Measurements from ENCODE around the gene RNF128. TPM values are rescaled to one million over a fixed set of nuclear protein-coding genes. Genes with fewer than 3 reads are reported as not detected.

The RNF128 gene
- polyA plus RNA-seq, 1 donor (not counting 4 experiments of a cell fraction or from before 2014, with no cell fraction given) = 20.1 TPM

DNA sequence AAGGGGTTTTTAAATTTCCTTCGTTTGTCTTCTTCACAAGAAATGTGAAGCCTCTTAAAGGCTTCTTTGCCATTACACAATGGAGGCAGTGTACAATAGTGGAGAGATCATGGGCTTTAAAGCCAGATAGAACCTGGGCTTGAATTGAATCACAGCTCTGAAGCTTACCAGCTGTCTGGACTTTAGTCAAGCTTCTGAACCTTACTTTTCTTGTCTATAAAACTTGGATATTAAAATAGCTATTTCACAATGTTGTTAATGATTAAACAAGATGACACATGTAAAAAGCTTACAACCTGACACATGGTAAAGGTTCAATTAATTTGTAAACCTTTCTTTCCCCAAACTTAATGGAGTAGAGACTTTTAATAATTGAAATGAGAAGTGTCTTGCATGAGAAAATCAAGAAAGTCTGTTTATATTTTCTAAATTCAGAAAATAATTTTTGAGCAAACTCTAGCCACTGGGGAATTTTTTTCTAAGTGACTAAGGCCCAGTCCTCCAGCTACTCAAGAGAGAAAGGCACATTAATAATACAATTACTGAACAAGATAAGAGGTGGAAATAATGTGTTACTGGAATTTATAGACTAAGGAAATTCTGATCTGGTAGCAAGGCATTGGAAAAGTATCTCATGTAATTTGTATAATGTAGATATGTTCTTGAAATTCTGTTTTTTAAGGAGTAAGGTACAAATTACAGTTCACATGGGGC lies 54.3 kb downstream of the RNF128 start:
- Histone ChIP-seq H3K36me3 (ENCODE audit: control insufficient read depth in 2 of 2, extremely low read depth in 1 of 2, insufficient read depth in 2 of 2, low read length in 2 of 2) (no peaks in the 10 kb centered on the region), H3K27me3 (ENCODE audit: control insufficient read depth, extremely low read depth, insufficient read depth, low read length) (no peaks in the 10 kb centered on the region), H3K9me3 (ENCODE audit: control insufficient read depth, low read depth, low read length) (no peaks in the 10 kb centered on the region), H3K9me1 (ENCODE audit: control insufficient read depth, extremely low read depth, insufficient read depth, low read length) (no peaks in the 10 kb centered on the region), H3K79me2 (ENCODE audit: control insufficient read depth, insufficient read depth, low read length) (no peaks in the 10 kb centered on the region), H4K20me1 (ENCODE audit: control insufficient read depth, extremely low read depth, insufficient read depth, low read length) (no peaks in the 10 kb centered on the region), H3K4me2 (ENCODE audit: control insufficient read depth, extremely low read depth, insufficient read depth, low read depth, low read length) (no peak overlapping the region), H2AFZ (ENCODE audit: control insufficient read depth, low read length) (no peak overlapping the region), H3K9ac (ENCODE audit: control insufficient read depth, extremely low read depth, insufficient read depth, low read length) (no peak overlapping the region), H3K4me1 (ENCODE audit: control insufficient read depth, extremely low read depth, insufficient read depth, low read length) (no peaks in the 10 kb centered on the region), H3K27ac (ENCODE audit: control insufficient read depth, insufficient read depth, low read length) (no peak overlapping the region), H3K4me3 (ENCODE audit: control insufficient read depth in 2 of 3, extremely low read depth in 1 of 3, insufficient read depth in 2 of 3, low read depth in 1 of 3, low read length in 3 of 3) (no peak overlapping the region)
- FAIRE-seq (no peak), DNase-seq (ENCODE audit: low read depth, low spot score) (no peak)
- TF ChIP-seq EZH2 (IDR thresholded peaks at IDR 0.05; ENCODE audit: low read length) = no peak
- no peak for TF ChIP-seq CTCF (optimal IDR thresholded peaks at IDR 0.05 in 1 of 3, IDR thresholded peaks at IDR 0.05 in 1 of 3, conservative IDR thresholded peaks at IDR 0.05 in 1 of 3; ENCODE audit: extremely low read depth in 1 of 3, insufficient read depth in 2 of 3, low read length in 3 of 3)
- dilution Hi-C loops (cut with MboI; ENCODE audit: extremely low pct_ligation_motif_present, low sequenced_read_pairs) = no loop called here

DNA sequence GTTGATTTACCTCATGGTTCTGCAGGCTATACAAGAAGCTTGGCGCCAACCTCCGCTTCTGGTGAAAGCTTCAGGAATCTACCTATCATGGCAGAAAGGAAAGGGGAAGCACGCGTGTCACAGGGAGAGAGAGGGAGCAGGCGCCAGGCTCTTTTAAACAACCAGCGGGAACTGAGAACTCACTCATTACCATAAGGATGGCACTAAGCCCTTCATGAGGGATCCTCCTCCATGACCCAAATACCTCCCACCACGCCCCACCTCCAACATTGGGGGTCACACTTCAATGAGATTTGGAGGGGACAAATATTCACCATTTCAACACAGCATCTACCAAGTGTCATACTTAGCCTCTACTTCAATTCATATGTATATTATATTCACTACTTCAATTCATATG lies 57.2 kb downstream of the RNF128 start:
- Histone ChIP-seq H3K9ac (ENCODE audit: control insufficient read depth, extremely low read depth, insufficient read depth, low read length) (no peak overlapping the region), H3K79me2 (ENCODE audit: control insufficient read depth, insufficient read depth, low read length) (no peaks in the 10 kb centered on the region), H3K27ac (ENCODE audit: control insufficient read depth, insufficient read depth, low read length) (no peak overlapping the region), H3K9me1 (ENCODE audit: control insufficient read depth, extremely low read depth, insufficient read depth, low read length) (no peaks in the 10 kb centered on the region), H3K36me3 (ENCODE audit: control insufficient read depth in 2 of 2, extremely low read depth in 1 of 2, insufficient read depth in 2 of 2, low read length in 2 of 2) (no peaks in the 10 kb centered on the region), H3K4me1 (ENCODE audit: control insufficient read depth, extremely low read depth, insufficient read depth, low read length) (no peaks in the 10 kb centered on the region), H3K27me3 (ENCODE audit: control insufficient read depth, extremely low read depth, insufficient read depth, low read length) (no peaks in the 10 kb centered on the region), H3K4me3 (ENCODE audit: control insufficient read depth in 2 of 3, extremely low read depth in 1 of 3, insufficient read depth in 2 of 3, low read depth in 1 of 3, low read length in 3 of 3) (no peak overlapping the region), H3K9me3 (ENCODE audit: control insufficient read depth, low read depth, low read length) (no peaks in the 10 kb centered on the region), H4K20me1 (ENCODE audit: control insufficient read depth, extremely low read depth, insufficient read depth, low read length) (no peaks in the 10 kb centered on the region), H2AFZ (ENCODE audit: control insufficient read depth, low read length) (no peak overlapping the region), H3K4me2 (ENCODE audit: control insufficient read depth, extremely low read depth, insufficient read depth, low read depth, low read length) (no peak overlapping the region)
- DNase-seq (ENCODE audit: low read depth, low spot score) (no peak), FAIRE-seq (no peak)
- dilution Hi-C loops (cut with MboI; ENCODE audit: extremely low pct_ligation_motif_present, low sequenced_read_pairs) = no loop called here
- TF ChIP-seq EZH2 (IDR thresholded peaks at IDR 0.05; ENCODE audit: low read length) = no peak
- TF ChIP-seq CTCF (optimal IDR thresholded peaks at IDR 0.05 in 1 of 3, IDR thresholded peaks at IDR 0.05 in 1 of 3, conservative IDR thresholded peaks at IDR 0.05 in 1 of 3; ENCODE audit: extremely low read depth in 1 of 3, insufficient read depth in 2 of 3, low read length in 3 of 3) = no peak

Measured in keratinocyte (primary cell).